ENCODE measurements around the gene LAMA2. TPM values are rescaled to one million over a fixed set of nuclear protein-coding genes. Genes with fewer than 3 reads are reported as not detected.

The LAMA2 gene
- total RNA-seq, 1 experiment from 2014 or later: 8.2 TPM

DNA sequence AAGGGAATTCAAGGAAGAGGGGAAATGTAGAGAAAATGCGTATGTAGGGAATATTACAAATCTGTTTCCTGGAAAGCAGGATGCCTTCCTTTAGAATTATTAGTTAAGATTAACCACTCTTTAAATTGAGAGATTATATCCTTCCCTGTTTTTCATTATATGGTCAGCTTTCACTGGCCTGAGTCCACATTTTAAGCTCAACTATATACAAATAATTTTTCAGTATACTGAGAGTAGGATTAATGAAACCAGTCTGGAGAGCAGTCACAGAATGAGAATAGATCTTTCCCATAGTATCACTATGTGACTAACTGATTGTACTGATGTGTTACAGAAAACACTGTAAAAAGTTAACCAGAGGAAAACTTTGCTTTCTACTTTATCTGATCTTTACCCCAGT is 306.3 kb downstream of the LAMA2 start:
- BruUV-seq (replicated peaks): no TSS peak

More for the DNA sequence above, 306.3 kb downstream of the LAMA2 start:
- Histone ChIP-seq H3K4me2 (ENCODE audit: low read length) (no peak overlapping the region), H3K9me3 (ENCODE audit: control insufficient read depth in 1 of 2, insufficient read depth in 1 of 2, low read depth in 1 of 2, low read length in 2 of 2) (no peaks in the 10 kb centered on the region), H3K36me3 (ENCODE audit: control insufficient read depth in 1 of 2, insufficient read depth in 2 of 2, low read length in 2 of 2) (no peaks in the 10 kb centered on the region), H4K20me1 (ENCODE audit: insufficient read depth) (no peaks in the 10 kb centered on the region), H3K4me1 (ENCODE audit: control insufficient read depth in 1 of 2, insufficient read depth in 2 of 2, low read length in 2 of 2) (peaks cover 36 to 37% of the 10 kb centered on the region in 2 experiments), H2AFZ (ENCODE audit: low read depth, low read length, poor library complexity, severe bottlenecking) (no peak overlapping the region), H3K27ac (ENCODE audit: low read depth, low read length) (no peak overlapping the region), H3K27me3 (ENCODE audit: insufficient read depth, low read length) (no peaks in the 10 kb centered on the region), H3K9ac (ENCODE audit: low read length) (no peak overlapping the region), H3K9me2 (ENCODE audit: insufficient read depth) (no peaks in the 10 kb centered on the region), H3K4me3 (replicated peaks in 1 of 2; ENCODE audit: low read depth in 1 of 2, low read length in 2 of 2) (no peak overlapping the region), H3K79me2 (ENCODE audit: insufficient read depth, low read length) (no peaks in the 10 kb centered on the region)
- ATAC-seq (no peak), DNase-seq (ENCODE audit: low read depth, low spot score) (no peak)
- ChIA-PET CTCF (no interaction called here), POLR2A (no interaction called here), RAD21 (ENCODE audit: low non-redundant PET in 1 of 2, low total read pairs in 2 of 2, uncharacterized antibody in 2 of 2, unreplicated experiment in 2 of 2) (no interaction called here)
- intact Hi-C loops (cut with micrococcal nuclease): no loop called here
- TF ChIP-seq TCF7L2 (IDR thresholded peaks at IDR 0.05; ENCODE audit: borderline replicate concordance, extremely low read depth, insufficient read depth, insufficient read length) (no peak), EZH2phosphoT487 (IDR thresholded peaks at IDR 0.05; ENCODE audit: borderline replicate concordance) (no peak), ELF1 (IDR thresholded peaks at IDR 0.05; ENCODE audit: borderline replicate concordance, low read depth) (no peak), EZH2 (IDR thresholded peaks at IDR 0.05) (no peak), SP1 (IDR thresholded peaks at IDR 0.05; ENCODE audit: low read depth) (no peak), FOSL1 (IDR thresholded peaks at IDR 0.05; ENCODE audit: low read depth) (no peak), POLR2A (IDR thresholded peaks at IDR 0.05; ENCODE audit: borderline replicate concordance, extremely low read depth, insufficient read depth, insufficient read length) (no peak), ZNF274 (IDR thresholded peaks at IDR 0.05; ENCODE audit: low read depth, low read length) (no peak), CEBPB (IDR thresholded peaks at IDR 0.05; ENCODE audit: low read depth) (no peak), RAD21 (IDR thresholded peaks at IDR 0.05; ENCODE audit: low read depth) (no peak)
- TF ChIP-seq, protein P1, sequence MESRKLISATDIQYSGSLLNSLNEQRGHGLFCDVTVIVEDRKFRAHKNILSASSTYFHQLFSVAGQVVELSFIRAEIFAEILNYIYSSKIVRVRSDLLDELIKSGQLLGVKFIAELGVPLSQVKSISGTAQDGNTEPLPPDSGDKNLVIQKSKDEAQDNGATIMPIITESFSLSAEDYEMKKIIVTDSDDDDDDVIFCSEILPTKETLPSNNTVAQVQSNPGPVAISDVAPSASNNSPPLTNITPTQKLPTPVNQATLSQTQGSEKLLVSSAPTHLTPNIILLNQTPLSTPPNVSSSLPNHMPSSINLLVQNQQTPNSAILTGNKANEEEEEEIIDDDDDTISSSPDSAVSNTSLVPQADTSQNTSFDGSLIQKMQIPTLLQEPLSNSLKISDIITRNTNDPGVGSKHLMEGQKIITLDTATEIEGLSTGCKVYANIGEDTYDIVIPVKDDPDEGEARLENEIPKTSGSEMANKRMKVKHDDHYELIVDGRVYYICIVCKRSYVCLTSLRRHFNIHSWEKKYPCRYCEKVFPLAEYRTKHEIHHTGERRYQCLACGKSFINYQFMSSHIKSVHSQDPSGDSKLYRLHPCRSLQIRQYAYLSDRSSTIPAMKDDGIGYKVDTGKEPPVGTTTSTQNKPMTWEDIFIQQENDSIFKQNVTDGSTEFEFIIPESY (IDR thresholded peaks at IDR 0.05; ENCODE audit: extremely low read depth, insufficient replicate concordance, low read length): no peak
- TF ChIP-seq, protein P2, sequence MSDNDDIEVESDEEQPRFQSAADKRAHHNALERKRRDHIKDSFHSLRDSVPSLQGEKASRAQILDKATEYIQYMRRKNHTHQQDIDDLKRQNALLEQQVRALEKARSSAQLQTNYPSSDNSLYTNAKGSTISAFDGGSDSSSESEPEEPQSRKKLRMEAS (IDR thresholded peaks at IDR 0.05): no peak
- TF ChIP-seq, protein P3, sequence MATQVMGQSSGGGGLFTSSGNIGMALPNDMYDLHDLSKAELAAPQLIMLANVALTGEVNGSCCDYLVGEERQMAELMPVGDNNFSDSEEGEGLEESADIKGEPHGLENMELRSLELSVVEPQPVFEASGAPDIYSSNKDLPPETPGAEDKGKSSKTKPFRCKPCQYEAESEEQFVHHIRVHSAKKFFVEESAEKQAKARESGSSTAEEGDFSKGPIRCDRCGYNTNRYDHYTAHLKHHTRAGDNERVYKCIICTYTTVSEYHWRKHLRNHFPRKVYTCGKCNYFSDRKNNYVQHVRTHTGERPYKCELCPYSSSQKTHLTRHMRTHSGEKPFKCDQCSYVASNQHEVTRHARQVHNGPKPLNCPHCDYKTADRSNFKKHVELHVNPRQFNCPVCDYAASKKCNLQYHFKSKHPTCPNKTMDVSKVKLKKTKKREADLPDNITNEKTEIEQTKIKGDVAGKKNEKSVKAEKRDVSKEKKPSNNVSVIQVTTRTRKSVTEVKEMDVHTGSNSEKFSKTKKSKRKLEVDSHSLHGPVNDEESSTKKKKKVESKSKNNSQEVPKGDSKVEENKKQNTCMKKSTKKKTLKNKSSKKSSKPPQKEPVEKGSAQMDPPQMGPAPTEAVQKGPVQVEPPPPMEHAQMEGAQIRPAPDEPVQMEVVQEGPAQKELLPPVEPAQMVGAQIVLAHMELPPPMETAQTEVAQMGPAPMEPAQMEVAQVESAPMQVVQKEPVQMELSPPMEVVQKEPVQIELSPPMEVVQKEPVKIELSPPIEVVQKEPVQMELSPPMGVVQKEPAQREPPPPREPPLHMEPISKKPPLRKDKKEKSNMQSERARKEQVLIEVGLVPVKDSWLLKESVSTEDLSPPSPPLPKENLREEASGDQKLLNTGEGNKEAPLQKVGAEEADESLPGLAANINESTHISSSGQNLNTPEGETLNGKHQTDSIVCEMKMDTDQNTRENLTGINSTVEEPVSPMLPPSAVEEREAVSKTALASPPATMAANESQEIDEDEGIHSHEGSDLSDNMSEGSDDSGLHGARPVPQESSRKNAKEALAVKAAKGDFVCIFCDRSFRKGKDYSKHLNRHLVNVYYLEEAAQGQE (IDR thresholded peaks at IDR 0.05; ENCODE audit: low read depth): no peak
